Kidney epithelial cell (primary cell): Measurements from ENCODE around the gene GBP5. TPM values are rescaled to one million over a fixed set of nuclear protein-coding genes. Genes with fewer than 3 reads are reported as not detected.

Experiments
- DNase-seq: peaks from one replicate; pipeline ENCODE4 v3.0.0-alpha.2; 2010; ENCODE audit warnings: low read depth
- H3K27me3 ChIP-seq: 2 replicates; pipeline ENCODE4 v1.6.0; 2011; ENCODE audit warnings: low read length; ENCODE audit not compliant: control insufficient read depth, insufficient read depth
- H3K36me3 ChIP-seq: 2 replicates; pipeline ENCODE4 v1.5.1; 2011; ENCODE audit warnings: low read length; ENCODE audit not compliant: control insufficient read depth, insufficient read depth
- H3K4me3 ChIP-seq: 2 replicates; pipeline ENCODE4 v1.5.1; 2011; ENCODE audit warnings: low read depth, mild to moderate bottlenecking, control low read depth, low read length
- CTCF ChIP-seq: IDR thresholded peaks from 2 replicates; pipeline ENCODE4 v1.5.1; 2011; ENCODE audit warnings: mild to moderate bottlenecking, moderate library complexity, low read length, control low read depth, inconsistent platforms; ENCODE audit not compliant: insufficient read depth, poor library complexity, severe bottlenecking
- total RNA-seq: library from RNA; depleted of rRNA; stranded (reverse); fragments of >200 nt; gene quantifications from 2 replicates; pipeline ENCODE4 v1.2.3, GENCODE V29; 2015

The GBP5 gene
- total RNA-seq, 1 donor from 2014 or later: 0.33 TPM

- DNase-seq: no peak
- no peaks in the 10 kb centered on the region for H3K27me3 ChIP-seq
- TF ChIP-seq CTCF: no peak
- no peak overlapping the region for H3K4me3 ChIP-seq
- no peaks in the 10 kb centered on the region for H3K36me3 ChIP-seq
Observed at GRCh38 chr1:89262643-89263042, 10.0 kb downstream of the GBP5 start.

GRCh38 chr1:89261926-89262515 lies 10.6 kb downstream of the GBP5 start:
- DNase-seq: no peak
- Histone ChIP-seq H3K4me3 (no peak overlapping the region), H3K36me3 (no peaks in the 10 kb centered on the region), H3K27me3 (no peaks in the 10 kb centered on the region)
- TF ChIP-seq CTCF: no peak

GRCh38 chr1:89260566-89261255 lies 11.9 kb downstream of the GBP5 start:
- Histone ChIP-seq H3K4me3 (no peak overlapping the region), H3K27me3 (no peaks in the 10 kb centered on the region), H3K36me3 (no peaks in the 10 kb centered on the region)
- no peak for DNase-seq
- TF ChIP-seq CTCF: no peak

GRCh38 chr1:89260042-89260441 lies 12.6 kb downstream of the GBP5 start:
- no peaks in the 10 kb centered on the region for H3K36me3 ChIP-seq
- H3K4me3 ChIP-seq: no peak overlapping the region
- no peak for TF ChIP-seq CTCF
- no peaks in the 10 kb centered on the region for H3K27me3 ChIP-seq
- no peak for DNase-seq

GRCh38 chr1:89259283-89259971 lies 13.2 kb downstream of the GBP5 start:
- no peak for DNase-seq
- no peaks in the 10 kb centered on the region for H3K36me3 ChIP-seq
- TF ChIP-seq CTCF: no peak

More at GRCh38 chr1:89259283-89259971, 13.2 kb downstream of the GBP5 start:
- no peaks in the 10 kb centered on the region for H3K27me3 ChIP-seq
- H3K4me3 ChIP-seq: no peak overlapping the region
